K562 (cell line): ENCODE results near the gene SNAI1. TPM values are rescaled to one million over a fixed set of nuclear protein-coding genes. Genes with fewer than 3 reads are reported as not detected.

ENCODE experiments used
- ATAC-seq: fragments of 200-7000 bp; cut with Tn5 transposase; 3 replicates; pipeline ENCODE4 v1.9.1; 2020; ENCODE audit warnings: moderate library complexity
- BruUV-seq: library from RNA; stranded (reverse); fragments of 400-500 nt; replicated peaks from 2 replicates; lab custom pipeline; 2021; lab: Mats Ljungman, UMichigan
- CTCF ChIA-PET: fragments of 300-600 bp; formaldehyde crosslinking; extraction: SDS; loops from one replicate; lab custom pipeline; 2021; ENCODE audit warnings: low intra/inter-chr PET ratio; lab: Yijun Ruan, JAX
- POLR2A ChIA-PET: fragments of 300-600, 350-650 bp; sonication (Branson Sonifier 250); formaldehyde crosslinking; extraction: SDS; loops from one replicate; lab custom pipeline; 2021; ENCODE audit warnings: antibody characterized with exemption, inconsistent platforms; lab: Yijun Ruan, JAX
- DNase-seq, 4 experiments: peaks; one replicate each; pipeline versions ENCODE4 v3.0.0 to v3.0.0-alpha.2; 2011 to 2018; ENCODE audit warnings: low spot score in 3 of 4, mixed read lengths in 3 of 4; ENCODE audit errors: extremely low read depth in 1 of 4
- FAIRE-seq: peaks from 2 replicates; lab custom pipeline; 2011; peaks lifted over from hg19 to GRCh38; lab: Jason Lieb, UNC
- H2AFZ ChIP-seq: 2 replicates; pipeline ENCODE4 v1.6.0; 2011; ENCODE audit warnings: low read depth, low read length, control low read depth, inconsistent platforms
- H3K27ac ChIP-seq: fragments of 200-600 bp; 3 replicates; pipeline ENCODE4 v1.8.0; 2011; ENCODE audit warnings: low read depth, mild to moderate bottlenecking, control low read depth, inconsistent platforms, low read length, moderate library complexity, mixed read lengths; ENCODE audit errors: extremely low read depth
- H3K27me3 ChIP-seq, 2 experiments: fragments of 300-600 bp in 1 of 2; 2 replicates in 1 of 2; 3 replicates in 1 of 2; pipeline versions ENCODE4 v1.6.0 to v1.8.0; 2011; ENCODE audit warnings: inconsistent platforms in 2 of 2, low read length in 2 of 2, mild to moderate bottlenecking in 1 of 2, mixed read lengths in 1 of 2, moderate library complexity in 1 of 2; ENCODE audit not compliant: control insufficient read depth in 2 of 2, insufficient read depth in 2 of 2
- H3K36me3 ChIP-seq: fragments of 300-600 bp; 3 replicates; pipeline ENCODE4 v1.8.0; 2011; ENCODE audit warnings: mild to moderate bottlenecking, low read length, inconsistent platforms; ENCODE audit not compliant: control insufficient read depth, insufficient read depth
- H3K4me1 ChIP-seq, 2 experiments: fragments of 200-600 bp in 1 of 2; replicated peaks in 1 of 2; 2 replicates in 1 of 2; 3 replicates in 1 of 2; pipeline versions ENCODE4 v1.5.1 to v1.8.0; 2011; ENCODE audit warnings: inconsistent platforms in 2 of 2, low read length in 2 of 2, mild to moderate bottlenecking in 1 of 2, mixed read lengths in 1 of 2, moderate library complexity in 1 of 2; ENCODE audit not compliant: control insufficient read depth in 2 of 2, insufficient read depth in 2 of 2
- H3K4me2 ChIP-seq: 2 replicates; pipeline ENCODE4 v1.6.1; 2011; ENCODE audit warnings: low read length, control low read depth, inconsistent platforms, mixed read lengths; ENCODE audit not compliant: insufficient read depth
- H3K4me3 ChIP-seq: fragments of 200-600 bp; sonication (generic), shearing (Covaris generic); 2 replicates; pipeline ENCODE4 v1.5.1; 2016; ENCODE audit warnings: control low read depth, inconsistent platforms
- H3K79me2 ChIP-seq: fragments of 200-600 bp; 3 replicates; pipeline ENCODE4 v1.8.0; 2011; ENCODE audit warnings: low read length, inconsistent platforms; ENCODE audit not compliant: control insufficient read depth, insufficient read depth
- H3K9ac ChIP-seq, 2 experiments: 2 replicates each; pipeline versions ENCODE4 v1.6.0 to v1.6.1; 2011; ENCODE audit warnings: low read depth in 2 of 2, low read length in 2 of 2, control low read depth in 1 of 2, inconsistent platforms in 1 of 2, mild to moderate bottlenecking in 1 of 2, mixed read lengths in 1 of 2; ENCODE audit not compliant: insufficient read depth in 1 of 2
- H3K9me1 ChIP-seq: one replicate; pipeline ENCODE4 v1.6.0; 2011; ENCODE audit warnings: inconsistent platforms, mild to moderate bottlenecking, low read length, moderate library complexity; ENCODE audit not compliant: control insufficient read depth, insufficient read depth
- H3K9me3 ChIP-seq: replicated peaks from 2 replicates; pipeline ENCODE4 v1.5.1; 2011; ENCODE audit warnings: low read depth, low read length, inconsistent platforms; ENCODE audit not compliant: control insufficient read depth, insufficient read depth
- H4K20me1 ChIP-seq: replicated peaks from 2 replicates; pipeline ENCODE4 v1.6.1; 2011; ENCODE audit warnings: low read length, inconsistent platforms, mixed read lengths; ENCODE audit not compliant: control insufficient read depth, insufficient read depth
- BACH1 ChIP-seq: fragments of 200-800 bp; sonication (Bioruptor generic); IDR thresholded peaks from 2 replicates; pipeline ENCODE4 v1.6.1; 2016; ENCODE audit warnings: missing genetic modification characterization, missing compliant biosample characterization
- CBX3 ChIP-seq, 2 experiments: IDR thresholded peaks; 1 replicate in 1 of 2; 2 replicates in 1 of 2; pipeline ENCODE4 v1.6.1; 2012; ENCODE audit warnings: inconsistent platforms in 2 of 2, low read length in 2 of 2, borderline replicate concordance in 1 of 2, control low read depth in 1 of 2
- ERF ChIP-seq: fragments of 450-650 bp; formaldehyde crosslinking; IDR thresholded peaks from 2 replicates; pipeline ENCODE4 v1.4.0; 2020; ENCODE audit warnings: mild to moderate bottlenecking, mixed read lengths
- FOXA3 ChIP-seq, 2 experiments: fragments of 450-650 bp in 1 of 2; sonication (generic) in 1 of 2; formaldehyde crosslinking; IDR thresholded peaks in 1 of 2; conservative IDR thresholded peaks in 1 of 2; 2 replicates each; pipeline versions ENCODE4 v1.4.0 to v1.8.0; 2020 to 2022; ENCODE audit warnings: mild to moderate bottlenecking in 2 of 2, missing genetic modification reagents in 1 of 2
- HCFC1 ChIP-seq: IDR thresholded peaks from 2 replicates; pipeline ENCODE4 v1.6.1; 2012; ENCODE audit warnings: low read depth, low read length, improper control_type of control experiment
- RCOR1 ChIP-seq, 2 experiments: IDR thresholded peaks; 2 replicates each; pipeline ENCODE4 v1.6.1; 2012; ENCODE audit warnings: low read depth in 2 of 2, low read length in 2 of 2, borderline replicate concordance in 1 of 2, improper control_type of control experiment in 1 of 2
- SRSF9 ChIP-seq: fragments of 200-400 bp; formaldehyde crosslinking; IDR thresholded peaks from 2 replicates; pipeline ENCODE4 v1.6.1; 2017; ENCODE audit warnings: low read depth, low read length, borderline replicate concordance
- TBP ChIP-seq: optimal IDR thresholded peaks from 2 replicates; pipeline ENCODE3; 2011; ENCODE audit warnings: low read depth, low read length, improper control_type of control experiment
- ZNF41 ChIP-seq: fragments of 250-450 bp; sonication (Bioruptor Pico); conservative IDR thresholded peaks from 2 replicates; pipeline ENCODE4 v1.4.0; 2020; ENCODE audit warnings: mild to moderate bottlenecking
- WGBS: fragments of 100-300 bp; shearing (Covaris generic); methylation state at CpG from one replicate; pipeline ENCODE4 v1.1.6; 2016; ENCODE audit warnings: low coverage, mixed read lengths; ENCODE audit not compliant: insufficient coverage; ENCODE audit errors: missing lambda C conversion rate; 5-methylcytosine and 5-hydroxymethylcytosine counted together
- in situ Hi-C: fragments of 300-500 bp; cut with MboI; formaldehyde crosslinking; loops from 4 replicates; pipeline ENCODE4 v1.15.0; 2018; ENCODE audit warnings: inconsistent platforms, mixed read lengths
- intact Hi-C: fragments of 100-400 bp; cut with micrococcal nuclease; formaldehyde crosslinking; loops from 2 replicates; pipeline ENCODE4 v1.14.2; 2022
- polyA plus RNA-seq, 8 experiments: library from polyadenylated mRNA; depleted of rRNA in 4 of 8; stranded (reverse) in 5 of 8; unstranded in 3 of 8; fragments of >200 nt; fragmentation: Nextera tagmentation in 2 of 8; fragmentation: Illumina TruSeq in 1 of 8; extraction: Ambion mirVana in 2 of 8; extraction: Trizol in 1 of 8; gene quantifications; 2 replicates each; pipeline versions ENCODE4 v1.2.1 to v1.2.3, GENCODE V29; 2011 to 2014; ENCODE audit warnings: inconsistent platforms in 1 of 8, missing spikeins in 1 of 8
- total RNA-seq, 7 experiments: library from RNA; depleted of rRNA in 6 of 7; stranded (reverse); fragments of >200 nt in 6 of 7; fragmentation: Illumina TruSeq in 2 of 7; extraction: Trizol in 2 of 7; gene quantifications; 2 replicates each; pipeline versions ENCODE4 v1.2.1 to v1.2.3, GENCODE V29; 2011 to 2021; ENCODE audit warnings: low replicate concordance in 1 of 7
- TF ChIP-seq, protein P1 (sequence below): sonication (generic); formaldehyde crosslinking; IDR thresholded peaks from 2 replicates; pipeline ENCODE4 v1.8.0; 2022; ENCODE audit warnings: missing genetic modification reagents, mild to moderate bottlenecking, borderline replicate concordance

SNAI1 gene
- total and polyA plus RNA-seq, 9 of the 15 experiments (the other 6 are each of a cell fraction or from before 2014, with no cell fraction given): 0.32 to 11.6 (median 2.0) TPM

DNA sequence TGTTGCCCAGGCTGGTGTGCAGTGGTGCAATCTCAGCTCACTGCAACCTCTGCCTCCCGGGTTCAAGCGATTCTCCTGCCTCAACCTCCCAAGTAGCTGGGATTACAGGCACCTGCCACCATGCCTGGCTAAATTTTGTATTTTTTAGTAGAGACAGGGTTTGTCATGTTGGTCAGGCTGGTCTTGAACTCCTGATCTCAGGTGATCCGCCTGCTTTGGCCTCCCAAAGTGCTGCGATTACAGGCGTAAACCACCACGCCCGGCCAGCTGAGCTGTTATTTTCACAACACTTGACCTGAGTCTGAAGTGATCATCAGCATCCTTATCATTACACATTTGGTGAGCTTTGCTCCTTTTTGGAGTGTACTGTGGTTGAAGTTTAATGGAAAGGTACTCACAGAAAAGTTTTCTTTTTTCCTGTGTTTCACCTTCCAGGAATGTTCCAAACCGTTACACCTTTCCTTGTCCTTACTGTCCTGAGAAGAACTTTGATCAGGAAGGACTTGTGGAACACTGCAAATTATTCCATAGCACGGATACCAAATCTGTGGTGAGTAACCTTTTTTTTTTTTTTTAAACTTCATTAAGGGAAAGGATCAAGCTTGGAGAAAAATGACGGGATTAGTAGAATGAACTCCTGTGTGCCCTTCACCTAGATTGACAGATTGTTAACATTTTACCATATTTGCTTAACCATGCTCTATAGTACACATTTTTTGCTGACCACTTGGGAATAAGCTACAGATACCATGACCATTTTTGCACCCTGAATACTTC lies 36.9 kb upstream of the SNAI1 start:
- no peak overlapping the region for H3K27ac ChIP-seq
- H3K9ac ChIP-seq: no peak overlapping the region
- TF ChIP-seq ZNF41 (no peak), ERF (CRISPR knock-in tag) (no peak), HCFC1 (no peak), SRSF9 (no peak), BACH1 (tag) (no peak), FOXA3 (CRISPR knock-in tag; conservative IDR thresholded peaks at IDR 0.05 in 1 of 2, IDR thresholded peaks at IDR 0.05 in 1 of 2) (no peak), RCOR1 (IDR thresholded peaks at IDR 0.05; ENCODE audit: borderline replicate concordance in 1 of 2, low read depth in 2 of 2, low read length in 2 of 2) (no peak), CBX3 (IDR thresholded peaks at IDR 0.05; ENCODE audit: borderline replicate concordance in 1 of 2, low read length in 2 of 2) (no peak), TBP (no peak)
- TF ChIP-seq, protein P1, sequence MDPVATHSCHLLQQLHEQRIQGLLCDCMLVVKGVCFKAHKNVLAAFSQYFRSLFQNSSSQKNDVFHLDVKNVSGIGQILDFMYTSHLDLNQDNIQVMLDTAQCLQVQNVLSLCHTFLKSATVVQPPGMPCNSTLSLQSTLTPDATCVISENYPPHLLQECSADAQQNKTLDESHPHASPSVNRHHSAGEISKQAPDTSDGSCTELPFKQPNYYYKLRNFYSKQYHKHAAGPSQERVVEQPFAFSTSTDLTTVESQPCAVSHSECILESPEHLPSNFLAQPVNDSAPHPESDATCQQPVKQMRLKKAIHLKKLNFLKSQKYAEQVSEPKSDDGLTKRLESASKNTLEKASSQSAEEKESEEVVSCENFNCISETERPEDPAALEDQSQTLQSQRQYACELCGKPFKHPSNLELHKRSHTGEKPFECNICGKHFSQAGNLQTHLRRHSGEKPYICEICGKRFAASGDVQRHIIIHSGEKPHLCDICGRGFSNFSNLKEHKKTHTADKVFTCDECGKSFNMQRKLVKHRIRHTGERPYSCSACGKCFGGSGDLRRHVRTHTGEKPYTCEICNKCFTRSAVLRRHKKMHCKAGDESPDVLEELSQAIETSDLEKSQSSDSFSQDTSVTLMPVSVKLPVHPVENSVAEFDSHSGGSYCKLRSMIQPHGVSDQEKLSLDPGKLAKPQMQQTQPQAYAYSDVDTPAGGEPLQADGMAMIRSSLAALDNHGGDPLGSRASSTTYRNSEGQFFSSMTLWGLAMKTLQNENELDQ: no peak
- H4K20me1 ChIP-seq: 0 out of 2 replicates have a peak, but pooled peaks cover 6% of the 10 kb centered on the region
- DNase-seq (no peak), FAIRE-seq (no peak), ATAC-seq (no peak)
- in situ Hi-C loops: no loop called here
- no peak overlapping the region for H3K4me2 ChIP-seq
- H3K9me1 ChIP-seq: no peaks in the 10 kb centered on the region
- no peaks in the 10 kb centered on the region for H3K27me3 ChIP-seq
- 94% methylated on average over 10 of the region's 10 CpGs for WGBS
- intact Hi-C loops: no loop called here
- H3K4me1 ChIP-seq: peaks cover 0 to 3% of the 10 kb centered on the region in 2 experiments; a peak in 1 of 5 replicates
- H3K9me3 ChIP-seq: no peaks in the 10 kb centered on the region
- ChIA-PET POLR2A (interaction anchor here (0.5 to 4.0 kb wide), 5 partner anchors 8 to 19 kb away, joined by 3 to 30 read pairs (median 4); partner anchors contain the start of gene RNF114), CTCF (no interaction called here)
- no TSS peak for BruUV-seq
- H3K4me3 ChIP-seq: no peak overlapping the region
- H2AFZ ChIP-seq: no peak overlapping the region
- H3K79me2 ChIP-seq: peaks cover 39% of the 10 kb centered on the region
- peaks cover 89% of the 10 kb centered on the region for H3K36me3 ChIP-seq
